ENCODE results near the gene CPT1B.

DNA sequence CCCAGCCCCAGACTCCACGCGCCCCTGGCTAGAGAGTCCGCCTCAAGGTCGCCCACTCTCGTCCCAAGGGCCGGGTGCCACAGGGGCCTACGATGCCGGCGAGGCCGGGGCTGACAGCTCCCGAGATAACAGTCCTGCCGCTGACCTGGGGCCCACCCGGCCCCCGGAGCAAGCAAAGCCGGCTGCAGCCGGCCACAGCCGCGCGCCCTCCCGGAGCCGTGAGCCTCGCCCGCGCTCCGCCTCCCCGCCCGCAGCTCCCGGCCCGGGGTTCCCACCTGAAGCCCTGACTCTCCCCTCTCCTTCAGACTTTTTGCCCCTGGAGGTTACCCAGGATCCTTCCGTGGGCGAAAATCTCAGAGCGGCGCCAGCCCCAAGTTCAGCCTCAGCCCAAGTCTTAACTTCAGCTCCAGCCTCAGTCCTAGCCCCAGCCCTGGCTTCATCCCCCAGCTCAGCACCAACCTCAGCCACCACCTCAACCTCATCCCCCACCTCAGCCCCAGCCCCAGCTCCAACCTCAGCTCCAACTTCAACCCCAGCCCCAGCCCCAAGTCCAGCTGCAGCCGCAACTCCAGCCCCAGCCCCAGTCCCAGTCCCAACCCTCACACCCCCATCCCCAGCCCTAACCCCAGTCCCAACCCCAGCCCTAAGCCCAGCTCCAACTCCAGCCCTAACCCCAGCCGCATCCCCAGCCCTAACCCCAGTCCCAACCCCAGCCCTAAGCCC, 30.8 kb downstream of the CPT1B start:
- TF ChIP-seq POLR2A (IDR thresholded peaks at IDR 0.05; ENCODE audit: low read depth), result no peak
- TF ChIP-seq POLR2AphosphoS5 (IDR thresholded peaks at IDR 0.05), result no peak
- no peak for TF ChIP-seq CTCF (IDR thresholded peaks at IDR 0.05)
- TF ChIP-seq EP300 (IDR thresholded peaks at IDR 0.05), result no peak

Data from esophagus muscularis mucosa (tissue), 4 donors.